ENCODE results near the gene SPARCL1.

Gene SPARCL1

GRCh38 chr4:87540146-87541058 lies 11.2 kb upstream of the SPARCL1 start:
- DNase-seq, result no peak

- DNase-seq, result no peak
Observed at GRCh38 chr4:87532907-87533306, 3.7 kb upstream of the SPARCL1 start.

DNA sequence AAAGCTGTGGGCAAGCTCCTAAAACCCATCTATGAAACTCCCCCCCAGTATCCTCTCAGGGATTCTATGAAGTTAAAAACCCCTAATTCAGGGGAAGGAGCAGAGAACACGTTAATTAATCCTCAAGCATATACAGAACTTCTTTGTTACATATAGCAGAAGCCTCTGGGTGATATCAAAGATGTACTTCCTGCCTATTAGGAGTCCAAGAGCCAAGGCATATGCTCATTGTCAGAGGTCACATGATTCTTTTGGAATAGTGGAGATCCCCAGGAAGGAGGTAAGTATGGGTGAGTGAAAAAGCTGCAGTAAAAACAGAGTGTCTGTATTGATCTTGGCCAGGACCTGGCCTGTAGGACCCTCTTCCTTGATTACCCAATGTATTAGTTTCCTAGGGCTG lies 2.9 kb upstream of the SPARCL1 start:
- DNase-seq, result no peak

- DNase-seq, result no peak
Observed at GRCh38 chr4:87531621-87532020, 2.4 kb upstream of the SPARCL1 start.

DNA sequence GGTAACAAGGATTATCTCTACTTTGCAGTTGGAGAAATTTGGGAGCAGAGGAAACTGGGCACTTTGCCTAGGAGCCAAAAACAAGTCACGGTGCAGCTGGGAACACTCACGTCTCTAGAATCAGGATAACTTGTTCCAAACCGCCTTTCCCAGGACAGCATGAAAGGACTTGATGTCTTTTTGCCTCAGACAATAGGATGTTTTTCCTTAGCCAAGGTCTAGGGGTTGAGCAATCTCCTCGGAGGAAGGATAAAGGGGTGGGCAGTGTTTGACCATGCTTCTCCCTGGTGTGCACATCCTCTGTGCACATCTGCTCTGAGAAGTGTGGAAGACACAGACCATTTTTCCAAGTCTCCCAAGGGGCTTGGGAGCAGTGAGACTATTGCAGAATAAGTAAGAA lies 1.7 kb upstream of the SPARCL1 start:
- DNase-seq, result no peak

DNA sequence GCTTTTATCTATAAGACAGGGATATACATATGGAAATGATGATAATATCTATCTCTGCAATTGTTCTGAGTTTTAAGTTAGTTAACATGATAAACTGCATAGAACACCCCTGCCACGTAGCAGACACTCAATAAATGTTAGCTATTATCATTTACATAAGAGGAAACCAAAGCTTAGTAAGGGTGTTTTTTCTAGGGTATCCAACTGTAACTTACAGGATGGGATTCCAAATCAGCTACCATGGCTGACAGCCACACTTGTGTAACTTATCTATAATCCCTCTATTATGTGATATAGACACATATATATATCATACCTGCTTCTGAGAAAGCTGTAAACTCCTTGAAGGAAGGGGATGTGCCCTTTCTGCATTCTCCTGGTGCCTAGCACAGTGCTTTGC lies 1.1 kb upstream of the SPARCL1 start:
- no peak for DNase-seq

- no peak for DNase-seq
Observed at GRCh38 chr4:87527431-87528220, 1.6 kb downstream of the SPARCL1 start.

DNA sequence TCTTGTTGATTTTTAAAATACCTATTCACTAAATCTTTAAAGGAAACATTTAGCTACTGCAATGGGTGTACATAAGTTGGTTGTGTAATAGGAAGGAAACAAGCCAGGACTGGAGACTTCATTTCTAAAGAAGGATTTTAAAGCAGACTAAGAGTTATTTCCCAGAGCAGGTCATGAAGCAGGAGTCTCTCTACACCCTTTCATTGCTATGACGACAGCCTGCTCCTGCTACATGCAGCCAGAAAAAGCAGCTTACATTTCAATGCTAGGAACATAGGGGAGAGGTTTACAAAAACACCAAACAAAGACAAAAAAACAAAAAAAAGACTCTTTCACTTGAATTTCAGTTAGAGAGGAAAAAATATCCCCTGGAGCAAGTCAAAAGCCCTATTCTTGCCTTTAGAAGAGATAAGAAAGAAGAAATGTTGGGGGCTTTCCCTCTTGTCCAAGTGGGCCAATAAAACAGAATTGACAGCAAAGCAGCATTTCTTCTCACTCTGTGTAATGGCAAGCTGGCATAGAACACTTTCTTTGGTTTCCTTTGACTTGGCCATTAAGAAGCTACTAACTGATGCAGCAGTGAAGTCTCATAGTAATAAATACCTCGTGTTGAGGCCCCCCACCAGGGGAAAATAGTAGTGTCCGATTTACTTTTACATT lies 3.4 kb downstream of the SPARCL1 start:
- DNase-seq, result no peak

DNA sequence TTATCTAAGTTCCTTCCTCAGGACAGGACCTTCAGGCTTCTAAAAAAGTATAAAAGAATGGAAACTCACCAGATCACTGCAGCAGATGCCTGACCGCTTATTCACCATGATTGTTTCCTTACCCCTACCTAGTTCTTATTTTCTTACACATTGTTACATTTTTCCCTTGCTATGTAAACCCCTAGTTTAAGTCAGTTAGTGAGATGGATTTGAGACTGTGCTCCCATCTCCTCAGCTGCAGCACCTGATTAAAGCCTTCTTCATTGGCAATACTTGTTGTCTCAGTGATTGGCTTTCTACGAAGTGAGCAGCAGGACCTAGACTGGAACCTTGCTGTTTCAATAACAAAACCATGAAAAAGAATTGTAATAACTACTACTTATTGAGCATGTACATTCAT lies 4.7 kb downstream of the SPARCL1 start:
- DNase-seq, result no peak

- DNase-seq, result no peak
Observed at GRCh38 chr4:87523307-87523706, 5.9 kb downstream of the SPARCL1 start.

- no peak for DNase-seq
Observed at GRCh38 chr4:87521757-87522374, 7.3 kb downstream of the SPARCL1 start.

GRCh38 chr4:87521319-87521718 lies 7.9 kb downstream of the SPARCL1 start:
- DNase-seq, result no peak

DNA sequence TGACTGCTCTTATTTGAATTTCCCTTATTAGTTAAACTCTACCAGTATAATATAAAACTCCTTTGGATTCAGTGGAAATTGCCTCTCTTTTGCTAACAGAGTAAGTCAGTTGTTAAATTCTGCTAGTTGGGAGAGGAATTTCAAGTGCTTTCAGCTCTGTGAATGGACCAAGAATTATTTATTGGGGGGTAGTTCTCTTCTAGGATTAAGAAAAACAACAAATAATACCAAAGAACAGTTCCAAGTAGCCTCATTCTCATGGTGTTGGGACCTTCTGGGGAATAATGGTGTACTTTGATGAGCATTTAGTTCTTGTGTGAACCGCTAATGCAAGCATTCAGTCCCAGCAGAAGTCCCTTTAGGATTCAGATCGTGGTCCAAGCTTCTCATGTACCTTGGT lies 11.6 kb downstream of the SPARCL1 start:
- no peak for DNase-seq

DNA sequence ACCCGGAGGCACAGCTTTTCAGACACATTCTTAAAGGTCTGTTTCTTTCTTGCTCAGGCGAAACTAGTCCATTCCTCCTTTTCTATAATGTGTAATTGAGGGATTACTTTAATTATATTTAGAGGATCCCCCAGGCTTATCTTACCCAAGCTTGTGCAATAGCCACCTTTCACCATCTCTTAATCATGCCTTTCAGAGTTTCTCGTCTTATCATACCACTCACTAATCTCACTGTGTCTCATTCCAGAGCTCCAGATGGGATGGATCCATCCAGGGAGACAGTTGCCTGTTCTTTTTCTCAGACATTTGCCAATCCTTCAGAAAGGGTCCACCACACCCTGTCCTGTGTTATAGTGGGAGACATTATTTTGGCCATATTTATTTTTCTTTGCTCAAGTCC lies 12.5 kb downstream of the SPARCL1 start:
- DNase-seq, result no peak

DNA sequence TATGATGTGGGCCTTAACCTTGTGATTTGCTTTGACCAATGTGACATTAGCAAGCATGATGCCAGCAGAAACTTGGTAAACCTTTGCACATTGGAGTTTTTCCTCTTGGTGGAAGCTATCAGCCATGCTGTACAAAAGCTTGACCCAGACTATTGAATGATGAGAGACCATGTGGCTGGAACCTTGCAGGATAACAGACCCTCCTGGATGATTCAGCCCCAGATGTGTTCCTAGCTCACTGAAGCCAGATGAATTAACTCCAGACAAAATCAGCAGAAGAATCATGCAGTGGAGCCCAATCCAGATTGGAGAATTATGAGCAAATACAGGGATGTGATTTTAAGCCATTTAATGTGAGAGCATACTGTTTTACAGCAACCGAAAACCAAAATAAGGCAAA lies 16.8 kb downstream of the SPARCL1 start:
- no peak for DNase-seq

DNA sequence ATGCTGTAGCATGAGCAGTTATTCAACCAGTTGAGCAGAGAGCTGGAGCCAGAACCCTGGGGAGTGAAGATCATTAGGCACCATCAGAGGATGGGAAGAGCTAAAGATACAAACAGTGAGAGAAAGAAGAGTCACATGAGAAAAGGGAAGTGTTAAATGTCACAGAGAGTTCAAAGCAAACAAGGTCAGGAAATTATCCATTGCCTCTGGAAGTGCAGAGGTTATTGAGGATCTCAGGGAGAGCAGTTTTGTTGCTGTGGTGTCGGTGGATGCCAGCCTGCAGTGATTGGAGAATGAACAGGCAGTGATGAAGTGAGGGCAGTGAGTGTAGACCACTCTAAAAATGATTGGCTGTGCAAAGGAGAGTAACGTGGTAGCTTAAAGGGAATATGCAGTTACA lies 17.7 kb downstream of the SPARCL1 start:
- DNase-seq, result no peak

GRCh38 chr4:87510747-87511146 lies 18.4 kb downstream of the SPARCL1 start:
- DNase-seq, result no peak

DNA sequence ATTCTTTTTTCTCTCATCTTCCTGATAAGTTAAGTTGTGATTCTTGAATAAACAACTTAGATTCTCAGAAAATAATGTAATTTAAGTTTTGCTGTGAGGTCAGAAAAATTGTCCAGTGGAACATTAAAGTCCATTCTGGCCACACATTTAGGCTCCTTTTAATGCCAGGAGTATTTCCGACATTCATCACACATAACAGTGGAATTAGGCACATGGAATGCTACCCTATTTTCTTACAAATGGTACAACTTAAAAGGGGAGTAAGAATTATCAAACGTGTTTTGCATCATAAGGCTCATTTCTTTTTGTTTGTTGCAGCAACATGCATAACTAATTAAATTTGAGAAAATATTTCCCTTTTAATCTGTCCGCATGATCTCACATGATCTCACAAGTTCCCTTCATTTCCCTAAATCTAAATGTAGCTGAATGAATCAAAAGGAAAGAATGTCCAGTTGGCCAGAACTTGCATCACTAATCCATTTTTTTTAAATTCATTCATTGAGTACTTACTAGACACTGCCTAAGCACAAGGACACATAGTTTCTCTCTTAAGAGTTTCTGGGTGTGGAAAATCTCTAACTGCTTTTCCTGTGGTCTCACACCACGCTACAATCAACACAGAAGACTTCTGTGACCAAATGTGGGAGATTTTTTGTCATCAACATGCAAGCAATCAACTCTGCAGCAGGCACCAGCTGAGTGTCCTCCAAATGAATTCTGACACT lies 22.0 kb downstream of the SPARCL1 start:
- DNase-seq, result no peak

- DNase-seq, result no peak
Observed at GRCh38 chr4:87505862-87506261, 23.3 kb downstream of the SPARCL1 start.

- no peak for DNase-seq
Observed at GRCh38 chr4:87502580-87503238, 26.5 kb downstream of the SPARCL1 start.

- DNase-seq, result no peak
Observed at GRCh38 chr4:87500092-87500462, 29.1 kb downstream of the SPARCL1 start.
